ENCODE data around the gene RAB4A.

The RAB4A gene

DNA sequence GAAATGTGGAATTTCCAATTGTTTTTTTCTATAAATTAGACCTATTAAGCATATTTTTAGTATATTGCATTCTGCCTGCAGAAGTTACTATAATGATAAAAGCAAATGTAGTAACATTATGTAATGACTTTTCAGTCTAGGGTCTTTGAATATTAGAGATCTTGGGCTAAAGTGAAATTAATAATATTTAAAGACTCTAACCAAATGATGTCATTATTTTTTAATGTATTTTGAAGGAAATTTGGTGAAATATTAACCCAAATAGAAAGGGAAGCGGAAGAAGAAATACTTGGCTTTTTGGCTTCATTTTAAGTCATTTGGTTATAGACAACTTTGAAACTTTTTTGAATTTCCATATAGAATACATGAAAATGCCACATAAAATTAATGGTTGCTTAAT is 26.8 kb downstream of the RAB4A start:
- Histone ChIP-seq H2AFZ (ENCODE audit: low read length) (no peak overlapping the region), H2BK12ac (ENCODE audit: low read length) (no peak overlapping the region), H3K14ac (ENCODE audit: low read length) (no peak overlapping the region), H3K79me1 (ENCODE audit: low read depth, low read length) (peaks cover 3% of the 10 kb centered on the region), H3K27me3 (ENCODE audit: control insufficient read depth in 3 of 3, insufficient read depth in 3 of 3, low read depth in 1 of 3, low read length in 3 of 3) (no peaks in the 10 kb centered on the region), H2BK15ac (ENCODE audit: low read length) (no peak overlapping the region), H3K4ac (ENCODE audit: low read length) (no peak overlapping the region), H3K4me3 (ENCODE audit: low read length in 2 of 2) (no peak overlapping the region), H3K36me3 (replicated peaks in 1 of 2; ENCODE audit: control insufficient read depth in 2 of 2, insufficient read depth in 2 of 2, low read length in 2 of 2) (peaks cover 15 to 78% of the 10 kb centered on the region in 2 donors), H3K23ac (ENCODE audit: low read depth, low read length, poor library complexity) (no peak overlapping the region), H2BK5ac (ENCODE audit: low read length) (no peak overlapping the region), H3K9me3 (replicated peaks in 1 of 2; ENCODE audit: control insufficient read depth in 2 of 2, insufficient read depth in 1 of 2, low read depth in 1 of 2, low read length in 2 of 2) (no peaks in the 10 kb centered on the region), H2AK5ac (ENCODE audit: low read depth, low read length) (no peak overlapping the region), H3K9ac (ENCODE audit: low read depth, low read length, poor library complexity) (no peak overlapping the region), H2BK120ac (ENCODE audit: low read depth, low read length) (no peak overlapping the region), H3K4me1 (ENCODE audit: control insufficient read depth in 2 of 2, insufficient read depth in 1 of 2, low read depth in 1 of 2, low read length in 2 of 2) (peaks cover 0 to 2% of the 10 kb centered on the region in 2 donors), H3K27ac (replicated peaks; ENCODE audit: low read length) (no peak overlapping the region), H4K8ac (ENCODE audit: low read depth, low read length) (no peak overlapping the region), H3K18ac (ENCODE audit: low read length) (no peak overlapping the region), H3K4me2 (ENCODE audit: insufficient read depth, low read length, poor library complexity, severe bottlenecking) (no peak overlapping the region), H4K91ac (ENCODE audit: low read depth, low read length, poor library complexity) (no peak overlapping the region)
- no CpG with 5 or more reads among the region's 1 CpG for WGBS, 2 donors (ENCODE audit: extremely low coverage in 2 of 2, insufficient read length in 2 of 2, insufficient replicate concordance in 1 of 2)
- no peak for DNase-seq (ENCODE audit: low spot score)

DNA sequence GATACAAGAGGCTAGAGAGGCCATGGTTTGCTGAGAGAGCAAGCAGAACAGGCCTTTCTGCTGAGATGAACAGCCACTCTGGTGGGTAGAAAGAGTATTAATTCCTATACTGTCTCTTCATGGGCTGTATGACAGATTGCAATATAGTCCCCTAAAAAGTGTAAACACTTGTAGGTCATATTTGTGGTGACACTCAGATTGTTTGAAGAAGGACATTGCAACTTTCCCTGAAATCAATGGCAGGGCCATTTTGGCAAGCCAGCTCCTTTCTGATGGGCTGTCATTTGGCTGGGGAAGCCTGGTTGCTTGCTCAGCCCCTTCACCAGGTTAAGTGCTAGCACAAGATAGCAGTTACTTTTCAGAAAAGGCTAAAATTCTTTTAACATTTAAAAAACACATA is 27.5 kb downstream of the RAB4A start:
- Histone ChIP-seq H3K18ac (ENCODE audit: low read length) (no peak overlapping the region), H3K4ac (ENCODE audit: low read length) (no peak overlapping the region), H3K27me3 (ENCODE audit: control insufficient read depth in 3 of 3, insufficient read depth in 3 of 3, low read depth in 1 of 3, low read length in 3 of 3) (no peaks in the 10 kb centered on the region), H4K8ac (ENCODE audit: low read depth, low read length) (no peak overlapping the region), H3K27ac (replicated peaks; ENCODE audit: low read length) (no peak overlapping the region), H3K36me3 (replicated peaks in 1 of 2; ENCODE audit: control insufficient read depth in 2 of 2, insufficient read depth in 2 of 2, low read length in 2 of 2) (peaks cover 15 to 80% of the 10 kb centered on the region in 2 donors), H2AK5ac (ENCODE audit: low read depth, low read length) (no peak overlapping the region), H3K79me1 (ENCODE audit: low read depth, low read length) (peaks cover 5% of the 10 kb centered on the region), H3K23ac (ENCODE audit: low read depth, low read length, poor library complexity) (no peak overlapping the region), H3K4me1 (ENCODE audit: control insufficient read depth in 2 of 2, insufficient read depth in 1 of 2, low read depth in 1 of 2, low read length in 2 of 2) (peaks cover 0 to 2% of the 10 kb centered on the region in 2 donors), H3K4me2 (ENCODE audit: insufficient read depth, low read length, poor library complexity, severe bottlenecking) (no peak overlapping the region), H2AFZ (ENCODE audit: low read length) (no peak overlapping the region), H3K4me3 (ENCODE audit: low read length in 2 of 2) (no peak overlapping the region), H3K9me3 (replicated peaks in 1 of 2; ENCODE audit: control insufficient read depth in 2 of 2, insufficient read depth in 1 of 2, low read depth in 1 of 2, low read length in 2 of 2) (no peaks in the 10 kb centered on the region), H2BK12ac (ENCODE audit: low read length) (no peak overlapping the region), H3K14ac (ENCODE audit: low read length) (no peak overlapping the region), H2BK5ac (ENCODE audit: low read length) (no peak overlapping the region), H2BK120ac (ENCODE audit: low read depth, low read length) (no peak overlapping the region), H4K91ac (ENCODE audit: low read depth, low read length, poor library complexity) (no peak overlapping the region), H3K9ac (ENCODE audit: low read depth, low read length, poor library complexity) (no peak overlapping the region), H2BK15ac (ENCODE audit: low read length) (no peak overlapping the region)
- no peak for DNase-seq (ENCODE audit: low spot score)

DNA sequence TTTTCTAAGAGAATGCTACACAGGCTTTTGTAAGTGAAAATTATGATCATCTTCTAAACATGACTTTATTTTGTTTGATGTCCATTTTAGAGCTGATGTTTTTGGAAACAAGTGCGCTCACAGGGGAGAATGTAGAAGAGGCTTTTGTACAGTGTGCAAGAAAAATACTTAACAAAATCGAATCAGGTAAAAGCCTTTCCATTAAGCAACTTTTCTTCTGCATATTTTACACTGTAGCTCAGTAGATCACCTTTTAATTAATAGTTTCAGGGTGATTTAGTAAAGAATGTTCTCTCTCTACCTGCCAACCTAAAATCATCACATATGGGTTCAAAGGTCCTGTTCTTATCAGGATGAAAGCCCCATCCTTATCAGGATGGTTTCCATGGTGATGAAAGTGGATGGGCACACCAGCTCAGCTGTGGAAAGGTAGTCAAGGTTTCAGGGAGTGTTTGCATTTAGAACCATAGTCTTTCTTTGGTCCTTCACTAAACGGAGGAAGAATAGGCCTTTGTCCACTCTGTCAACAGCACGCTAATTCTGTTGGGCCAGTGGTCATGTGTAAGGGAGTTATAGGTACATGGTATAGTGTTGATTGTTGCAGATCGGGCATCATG is 28.1 kb downstream of the RAB4A start:
- Histone ChIP-seq H2BK12ac (ENCODE audit: low read length) (no peak overlapping the region), H3K14ac (ENCODE audit: low read length) (no peak overlapping the region), H3K36me3 (replicated peaks in 1 of 2; ENCODE audit: control insufficient read depth in 2 of 2, insufficient read depth in 2 of 2, low read length in 2 of 2) (peaks cover 18 to 86% of the 10 kb centered on the region in 2 donors), H2BK15ac (ENCODE audit: low read length) (no peak overlapping the region), H2AK5ac (ENCODE audit: low read depth, low read length) (no peak overlapping the region), H3K4me1 (ENCODE audit: control insufficient read depth in 2 of 2, insufficient read depth in 1 of 2, low read depth in 1 of 2, low read length in 2 of 2) (peaks cover 0 to 2% of the 10 kb centered on the region in 2 donors), H2BK5ac (ENCODE audit: low read length) (no peak overlapping the region), H4K8ac (ENCODE audit: low read depth, low read length) (no peak overlapping the region), H3K4me2 (ENCODE audit: insufficient read depth, low read length, poor library complexity, severe bottlenecking) (no peak overlapping the region), H3K23ac (ENCODE audit: low read depth, low read length, poor library complexity) (no peak overlapping the region), H2BK120ac (ENCODE audit: low read depth, low read length) (no peak overlapping the region), H3K27me3 (ENCODE audit: control insufficient read depth in 3 of 3, insufficient read depth in 3 of 3, low read depth in 1 of 3, low read length in 3 of 3) (no peaks in the 10 kb centered on the region), H3K18ac (ENCODE audit: low read length) (no peak overlapping the region), H2AFZ (ENCODE audit: low read length) (no peak overlapping the region), H3K4me3 (ENCODE audit: low read length in 2 of 2) (no peak overlapping the region), H4K91ac (ENCODE audit: low read depth, low read length, poor library complexity) (no peak overlapping the region), H3K79me1 (ENCODE audit: low read depth, low read length) (peaks cover 2% of the 10 kb centered on the region), H3K9ac (ENCODE audit: low read depth, low read length, poor library complexity) (no peak overlapping the region), H3K9me3 (replicated peaks in 1 of 2; ENCODE audit: control insufficient read depth in 2 of 2, insufficient read depth in 1 of 2, low read depth in 1 of 2, low read length in 2 of 2) (no peaks in the 10 kb centered on the region), H3K27ac (replicated peaks; ENCODE audit: low read length) (no peak overlapping the region), H3K4ac (ENCODE audit: low read length) (no peak overlapping the region)
- DNase-seq (ENCODE audit: low spot score) = no peak
- WGBS, 2 donors (ENCODE audit: extremely low coverage in 2 of 2, insufficient read length in 2 of 2, insufficient replicate concordance in 1 of 2) = no CpG with 5 or more reads among the region's 5 CpGs

GRCh38 chr1:229300099-229300757 is 29.3 kb downstream of the RAB4A start:
- Histone ChIP-seq H2BK120ac (ENCODE audit: low read depth, low read length) (no peak overlapping the region), H2AFZ (ENCODE audit: low read length) (no peak overlapping the region), H2BK15ac (ENCODE audit: low read length) (no peak overlapping the region), H3K4ac (ENCODE audit: low read length) (no peak overlapping the region), H3K27me3 (ENCODE audit: control insufficient read depth in 3 of 3, insufficient read depth in 3 of 3, low read depth in 1 of 3, low read length in 3 of 3) (no peaks in the 10 kb centered on the region), H3K36me3 (replicated peaks in 1 of 2; ENCODE audit: control insufficient read depth in 2 of 2, insufficient read depth in 2 of 2, low read length in 2 of 2) (peaks cover 20 to 96% of the 10 kb centered on the region in 2 donors), H2BK12ac (ENCODE audit: low read length) (no peak overlapping the region), H3K4me1 (ENCODE audit: control insufficient read depth in 2 of 2, insufficient read depth in 1 of 2, low read depth in 1 of 2, low read length in 2 of 2) (peaks cover 0 to 2% of the 10 kb centered on the region in 2 donors), H3K4me2 (ENCODE audit: insufficient read depth, low read length, poor library complexity, severe bottlenecking) (no peak overlapping the region), H4K91ac (ENCODE audit: low read depth, low read length, poor library complexity) (no peak overlapping the region), H3K23ac (ENCODE audit: low read depth, low read length, poor library complexity) (no peak overlapping the region), H3K14ac (ENCODE audit: low read length) (no peak overlapping the region), H3K79me1 (ENCODE audit: low read depth, low read length) (peaks cover 2% of the 10 kb centered on the region), H3K9ac (ENCODE audit: low read depth, low read length, poor library complexity) (no peak overlapping the region), H2BK5ac (ENCODE audit: low read length) (no peak overlapping the region), H3K18ac (ENCODE audit: low read length) (no peak overlapping the region), H4K8ac (ENCODE audit: low read depth, low read length) (no peak overlapping the region), H3K27ac (replicated peaks; ENCODE audit: low read length) (no peak overlapping the region), H2AK5ac (ENCODE audit: low read depth, low read length) (no peak overlapping the region), H3K4me3 (ENCODE audit: low read length in 2 of 2) (no peak overlapping the region), H3K9me3 (replicated peaks in 1 of 2; ENCODE audit: control insufficient read depth in 2 of 2, insufficient read depth in 1 of 2, low read depth in 1 of 2, low read length in 2 of 2) (no peaks in the 10 kb centered on the region)
- WGBS, 2 donors (ENCODE audit: extremely low coverage in 2 of 2, insufficient read length in 2 of 2, insufficient replicate concordance in 1 of 2) = no CpG with 5 or more reads among the region's 6 CpGs
- no peak for DNase-seq (ENCODE audit: low spot score)
